ENCODE data around the gene MINDY4.

GRCh38 chr7:30846378-30846777 lies 75.2 kb downstream of the MINDY4 start:
- TF ChIP-seq CTCF (conservative IDR thresholded peaks at IDR 0.05 in 1 of 2, IDR thresholded peaks at IDR 0.05 in 1 of 2; ENCODE audit: extremely low read depth in 1 of 2, insufficient read depth in 1 of 2, low read depth in 1 of 2, low read length in 2 of 2) (no peak), EZH2 (IDR thresholded peaks at IDR 0.05; ENCODE audit: borderline replicate concordance, low read length) (no peak)
